GM21576 (cell line): Measurements from ENCODE around the gene IGF2BP3.
A peak's percentile ranks its signal among the peaks of the same experiment; 100 is the strongest.

ENCODE experiments used
- ATAC-seq: cut with Tn5 transposase; IDR thresholded peaks from one replicate; pipeline ENCODE4 v1.9.1; 2021; ENCODE audit warnings: mild to moderate bottlenecking, moderate library complexity; ENCODE audit not compliant: unreplicated experiment

The IGF2BP3 gene

GRCh38 chr7:23272275-23272674, 198.0 kb downstream of the IGF2BP3 start:
- no peak for ATAC-seq

DNA sequence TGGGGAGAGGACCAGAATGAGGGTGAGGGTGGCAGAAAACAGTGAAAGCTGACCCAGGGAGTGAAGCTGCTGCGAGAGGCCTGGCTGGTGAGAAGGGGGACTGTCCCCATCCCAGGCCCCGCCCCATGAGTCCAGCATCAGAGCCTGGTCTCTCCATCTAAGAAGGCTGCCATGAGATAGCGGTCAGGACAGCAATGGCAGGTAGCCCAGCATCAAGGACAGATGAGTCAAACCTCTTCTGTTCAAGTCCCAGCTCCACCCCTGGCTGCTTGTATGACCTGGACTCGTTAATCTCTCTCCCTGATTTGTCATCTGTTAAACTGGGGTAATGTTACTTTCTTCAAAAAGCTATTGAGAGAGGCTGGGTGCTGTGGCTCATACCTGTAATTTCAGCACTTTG, 201.5 kb downstream of the IGF2BP3 start:
- no peak for ATAC-seq

GRCh38 chr7:23268167-23268566, 202.1 kb downstream of the IGF2BP3 start:
- no peak for ATAC-seq

DNA sequence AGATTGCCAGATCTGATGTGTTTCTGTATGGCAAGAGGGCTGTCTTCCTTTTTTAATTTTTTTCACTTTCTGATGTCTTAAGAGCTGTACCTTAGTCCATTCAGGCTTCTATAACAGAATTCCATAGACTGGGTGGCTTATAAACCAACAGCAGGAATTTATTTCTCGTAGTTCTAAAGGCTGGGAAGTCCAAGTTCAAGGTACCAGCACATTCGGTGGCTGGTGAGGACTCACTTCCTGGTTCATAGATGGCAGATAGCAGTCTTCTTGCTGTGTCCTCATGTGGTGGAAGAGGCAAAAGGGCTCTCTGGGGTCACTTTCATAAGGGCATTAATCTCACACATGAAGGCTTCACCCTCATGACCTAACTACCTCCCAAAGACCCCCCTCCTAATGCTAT, 202.9 kb downstream of the IGF2BP3 start:
- no peak for ATAC-seq

DNA sequence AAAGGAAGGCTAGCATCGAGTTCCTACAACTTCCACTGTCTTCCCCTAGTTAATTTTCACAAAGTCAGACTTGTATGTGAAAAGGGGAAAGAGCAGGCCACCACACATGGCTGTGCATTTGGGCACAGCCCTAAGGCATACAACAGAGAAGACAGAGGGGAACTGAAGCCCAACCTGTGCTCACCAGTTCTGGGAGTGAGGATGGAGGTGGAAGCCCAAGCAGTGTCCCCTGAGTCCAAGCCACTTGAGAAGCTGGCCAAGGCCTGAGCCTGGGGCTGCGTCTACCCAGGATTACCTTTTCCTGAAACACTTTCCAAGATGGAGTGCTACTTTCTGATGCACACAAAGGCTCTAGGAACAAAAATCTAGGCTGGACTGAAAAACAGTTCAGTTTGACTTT, 203.4 kb downstream of the IGF2BP3 start:
- no peak for ATAC-seq

GRCh38 chr7:23264916-23265458, 205.3 kb downstream of the IGF2BP3 start:
- no peak for ATAC-seq

- ATAC-seq = peak; percentile 82
These were observed 208.3 kb downstream of the IGF2BP3 start for GRCh38 chr7:23261843-23262452.

DNA sequence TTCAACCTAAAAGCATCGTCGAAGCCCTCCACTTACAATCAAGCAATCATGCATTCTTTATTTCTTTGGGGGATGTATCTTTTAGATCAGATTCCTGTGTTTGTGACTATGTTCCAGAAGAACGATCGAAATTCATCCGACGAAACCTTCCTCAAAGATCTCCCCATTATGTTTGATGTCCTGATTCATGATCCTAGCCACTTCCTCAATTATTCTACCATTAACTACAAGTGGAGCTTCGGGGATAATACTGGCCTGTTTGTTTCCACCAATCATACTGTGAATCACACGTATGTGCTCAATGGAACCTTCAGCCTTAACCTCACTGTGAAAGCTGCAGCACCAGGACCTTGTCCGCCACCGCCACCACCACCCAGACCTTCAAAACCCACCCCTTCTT, 209.9 kb downstream of the IGF2BP3 start:
- no peak for ATAC-seq
